OCI-LY1 (cell line): ENCODE results near the gene RENBP.

Source experiments
- EZH2 ChIP-seq: fragments of 200-600 bp; sonication (generic), shearing (Covaris generic); IDR thresholded peaks from 2 replicates; pipeline ENCODE4 v1.8.0; 2017; ENCODE audit warnings: borderline replicate concordance, mixed run types, mild to moderate bottlenecking, antibody characterized with exemption, low read length, moderate library complexity, mixed read lengths
- TF ChIP-seq, protein P1 (sequence below): fragments of 200-600 bp; sonication (generic), shearing (Covaris generic); IDR thresholded peaks from 2 replicates; pipeline ENCODE4 v1.5.1; 2017; ENCODE audit warnings: mild to moderate bottlenecking, antibody characterized with exemption, low read length, moderate library complexity, mixed read lengths

DNA sequence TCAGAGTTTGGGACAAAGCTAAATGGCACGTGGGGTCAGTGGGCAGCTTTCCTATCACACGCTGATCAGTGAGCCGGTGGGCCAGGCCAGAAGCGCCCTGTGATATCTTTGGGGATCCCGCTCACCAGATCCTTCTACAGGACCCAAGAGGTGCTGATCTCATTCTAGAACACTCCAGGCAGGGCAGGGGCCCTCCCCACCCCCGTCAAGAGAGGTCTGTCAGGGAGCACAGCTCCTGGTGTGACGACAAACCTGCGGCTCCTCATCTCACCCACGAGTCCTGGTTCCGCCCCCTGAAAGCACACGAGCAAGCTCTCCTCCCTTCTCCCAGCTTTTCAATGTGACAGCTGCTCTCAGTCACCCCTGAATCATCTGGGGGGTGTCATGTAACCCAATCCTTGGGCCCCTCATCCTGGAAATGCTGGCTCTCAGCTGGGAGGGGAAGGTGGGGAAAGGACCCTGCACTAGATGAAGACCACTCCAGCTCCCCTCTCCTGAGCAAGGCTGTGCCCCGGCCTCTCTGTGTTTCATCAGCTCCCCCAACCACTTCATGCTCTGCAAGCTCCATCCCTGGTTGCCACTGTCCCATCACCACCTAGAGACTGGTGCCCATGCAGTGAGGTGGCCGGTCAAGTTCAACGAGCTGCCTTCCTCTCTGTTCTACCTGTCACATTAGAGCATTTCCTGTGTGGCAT is 22.5 kb upstream of the RENBP start:
- TF ChIP-seq, protein P1, sequence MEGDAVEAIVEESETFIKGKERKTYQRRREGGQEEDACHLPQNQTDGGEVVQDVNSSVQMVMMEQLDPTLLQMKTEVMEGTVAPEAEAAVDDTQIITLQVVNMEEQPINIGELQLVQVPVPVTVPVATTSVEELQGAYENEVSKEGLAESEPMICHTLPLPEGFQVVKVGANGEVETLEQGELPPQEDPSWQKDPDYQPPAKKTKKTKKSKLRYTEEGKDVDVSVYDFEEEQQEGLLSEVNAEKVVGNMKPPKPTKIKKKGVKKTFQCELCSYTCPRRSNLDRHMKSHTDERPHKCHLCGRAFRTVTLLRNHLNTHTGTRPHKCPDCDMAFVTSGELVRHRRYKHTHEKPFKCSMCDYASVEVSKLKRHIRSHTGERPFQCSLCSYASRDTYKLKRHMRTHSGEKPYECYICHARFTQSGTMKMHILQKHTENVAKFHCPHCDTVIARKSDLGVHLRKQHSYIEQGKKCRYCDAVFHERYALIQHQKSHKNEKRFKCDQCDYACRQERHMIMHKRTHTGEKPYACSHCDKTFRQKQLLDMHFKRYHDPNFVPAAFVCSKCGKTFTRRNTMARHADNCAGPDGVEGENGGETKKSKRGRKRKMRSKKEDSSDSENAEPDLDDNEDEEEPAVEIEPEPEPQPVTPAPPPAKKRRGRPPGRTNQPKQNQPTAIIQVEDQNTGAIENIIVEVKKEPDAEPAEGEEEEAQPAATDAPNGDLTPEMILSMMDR, result no peak
- no peak for TF ChIP-seq EZH2
